HepG2 (cell line): ENCODE measurements around the gene TBCD. TPM values are rescaled to one million over a fixed set of nuclear protein-coding genes. Genes with fewer than 3 reads are reported as not detected.
A peak's percentile ranks its signal among the peaks of the same experiment; 100 is the strongest.

Experiments
- CREB3 ChIP-seq: sonication (generic); formaldehyde crosslinking; IDR thresholded peaks from 2 replicates; pipeline ENCODE4 v1.5.0; 2020; ENCODE audit warnings: missing genetic modification reagents
- EED ChIP-seq: sonication (generic); formaldehyde crosslinking; IDR thresholded peaks from 2 replicates; pipeline ENCODE4 v1.5.0; 2020; ENCODE audit warnings: mild to moderate bottlenecking, missing genetic modification reagents
- FOXA1 ChIP-seq, 2 experiments: fragments of 450-650 bp in 1 of 2; sonication (generic) in 1 of 2; formaldehyde crosslinking in 1 of 2; IDR thresholded peaks; 2 replicates each; pipeline versions ENCODE4 v1.4.0 to v1.6.1; 2016 to 2020; ENCODE audit warnings: missing genetic modification reagents in 1 of 2
- FOXO1 ChIP-seq: sonication (generic); formaldehyde crosslinking; IDR thresholded peaks from 2 replicates; pipeline ENCODE4 v1.4.0; 2020; ENCODE audit warnings: missing genetic modification reagents
- ONECUT2 ChIP-seq: sonication (generic); formaldehyde crosslinking; IDR thresholded peaks from 2 replicates; pipeline ENCODE4 v1.4.0; 2020; ENCODE audit warnings: missing genetic modification reagents
- PAF1 ChIP-seq: IDR thresholded peaks from 2 replicates; pipeline ENCODE4 v1.6.1; 2016; ENCODE audit warnings: missing genetic modification reagents, missing compliant biosample characterization
- PPARG ChIP-seq: conservative IDR thresholded peaks from 2 replicates; pipeline ENCODE4 v1.6.1; 2016; ENCODE audit warnings: missing biosample characterization, missing genetic modification reagents
- RBFOX2 ChIP-seq: fragments of 200-400 bp; formaldehyde crosslinking; IDR thresholded peaks from 2 replicates; pipeline ENCODE4 v1.6.1; 2017; ENCODE audit warnings: low read depth, mild to moderate bottlenecking, low read length
- RBM22 ChIP-seq: fragments of 200-400 bp; formaldehyde crosslinking; optimal IDR thresholded peaks from 2 replicates; pipeline ENCODE3; 2017; ENCODE audit warnings: mild to moderate bottlenecking, low read length, moderate library complexity
- REPIN1 ChIP-seq: sonication (generic); formaldehyde crosslinking; IDR thresholded peaks from 2 replicates; pipeline ENCODE4 v1.8.0; 2022; ENCODE audit warnings: missing genetic modification reagents, low read depth, mild to moderate bottlenecking, borderline replicate concordance
- TARDBP ChIP-seq: sonication (generic); formaldehyde crosslinking; IDR thresholded peaks from 2 replicates; pipeline ENCODE4 v1.8.0; 2022; ENCODE audit warnings: mild to moderate bottlenecking, missing genetic modification reagents
- ZBTB1 ChIP-seq: sonication (generic); formaldehyde crosslinking; IDR thresholded peaks from 2 replicates; pipeline ENCODE4 v1.4.0; 2020; ENCODE audit warnings: missing genetic modification reagents, borderline replicate concordance
- ZFP36L1 ChIP-seq: sonication (generic); formaldehyde crosslinking; IDR thresholded peaks from 2 replicates; pipeline ENCODE4 v1.8.0; 2022; ENCODE audit warnings: mild to moderate bottlenecking, missing genetic modification reagents, moderate library complexity
- ZNF136 ChIP-seq: sonication (generic); formaldehyde crosslinking; IDR thresholded peaks from 2 replicates; pipeline ENCODE4 v1.8.1; 2022; ENCODE audit warnings: low read depth, mild to moderate bottlenecking, moderate library complexity, missing genetic modification reagents
- ZNF331 ChIP-seq: sonication (generic); formaldehyde crosslinking; IDR thresholded peaks from 2 replicates; pipeline ENCODE4 v1.4.0; 2020; ENCODE audit warnings: missing genetic modification reagents
- ZNF577 ChIP-seq: sonication (generic); formaldehyde crosslinking; IDR thresholded peaks from 2 replicates; pipeline ENCODE4 v1.4.0; 2020; ENCODE audit warnings: mild to moderate bottlenecking, low read depth, missing genetic modification reagents, borderline replicate concordance
- ZNF713 ChIP-seq: sonication (generic); formaldehyde crosslinking; IDR thresholded peaks from 2 replicates; pipeline ENCODE4 v1.4.0; 2020; ENCODE audit warnings: mild to moderate bottlenecking, missing genetic modification reagents
- polyA plus RNA-seq, 8 experiments: library from polyadenylated mRNA; depleted of rRNA in 3 of 8; stranded (reverse) in 7 of 8; unstranded in 1 of 8; fragments of >200 nt; fragmentation: Illumina TruSeq in 4 of 8; extraction: Trizol in 4 of 8; gene quantifications; 2 replicates each; pipeline versions ENCODE4 v1.2.1 to v1.2.3, GENCODE V29; 2011 to 2016; ENCODE audit warnings: low read depth in 4 of 8, missing spikeins in 1 of 8, mixed read lengths in 1 of 8; ENCODE audit not compliant: insufficient read depth in 1 of 8
- total RNA-seq, 5 experiments: library from RNA; depleted of rRNA; stranded (reverse); fragments of >200 nt; fragmentation: Illumina TruSeq; extraction: Trizol; gene quantifications; 2 replicates each; pipeline ENCODE4 v1.2.3, GENCODE V29; 2016; ENCODE audit warnings: low read depth in 1 of 5
- TF ChIP-seq, protein P1 (sequence below): sonication (generic); formaldehyde crosslinking; IDR thresholded peaks from 2 replicates; pipeline ENCODE4 v1.4.0; 2020; ENCODE audit warnings: missing genetic modification reagents
- TF ChIP-seq, protein P2 (sequence below): sonication (generic); formaldehyde crosslinking; IDR thresholded peaks from 2 replicates; pipeline ENCODE4 v1.5.0; 2020; ENCODE audit warnings: mild to moderate bottlenecking, missing genetic modification reagents
- TF ChIP-seq, protein P3 (sequence below): sonication (generic); formaldehyde crosslinking; IDR thresholded peaks from 2 replicates; pipeline ENCODE4 v1.8.0; 2022; ENCODE audit warnings: mild to moderate bottlenecking, missing genetic modification reagents, moderate library complexity

The TBCD gene
- total and polyA plus RNA-seq, 2 of the 13 experiments (the other 11 are each of a cell fraction or from before 2014, with no cell fraction given) = 33.9 to 54.8 TPM

DNA sequence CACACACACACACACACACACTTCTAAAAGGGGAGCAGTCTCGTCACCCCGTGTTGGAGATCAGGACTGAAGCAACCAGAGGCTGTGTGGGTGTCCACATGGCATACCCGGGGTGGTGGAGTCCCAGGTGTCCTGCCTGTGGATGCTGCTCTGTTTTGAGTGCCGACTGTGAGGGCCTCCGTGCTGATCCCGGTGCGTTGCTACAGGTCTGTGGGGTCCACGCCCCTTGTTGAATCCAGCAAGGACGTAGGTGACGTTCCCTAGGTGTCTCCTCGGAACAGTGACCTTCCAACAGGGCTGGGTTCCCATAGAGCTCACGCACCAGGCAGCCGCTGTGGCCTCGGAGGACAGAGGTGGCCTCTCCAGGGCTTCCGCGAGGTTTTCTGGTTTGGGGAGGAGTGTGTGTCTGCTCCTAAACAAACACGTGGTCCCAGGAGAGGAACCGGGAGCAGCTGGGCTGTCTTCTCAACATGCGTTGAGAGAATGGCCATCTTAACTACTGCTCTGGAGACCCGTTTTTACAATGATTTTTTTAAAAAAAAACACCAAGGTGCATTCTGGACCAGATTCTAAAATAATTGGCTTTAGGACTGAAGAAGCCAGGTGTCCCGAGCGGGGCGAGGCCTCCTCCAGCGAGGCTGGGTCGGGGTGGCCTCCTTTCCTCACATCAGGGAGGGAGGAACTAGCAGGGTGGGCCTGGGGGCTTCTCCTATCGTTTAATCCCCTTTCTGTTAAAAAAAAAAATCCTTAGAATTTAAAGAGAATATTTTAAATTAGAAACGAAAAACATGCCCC, 188.6 kb downstream of the TBCD start (continued):
- TF ChIP-seq, protein P1, sequence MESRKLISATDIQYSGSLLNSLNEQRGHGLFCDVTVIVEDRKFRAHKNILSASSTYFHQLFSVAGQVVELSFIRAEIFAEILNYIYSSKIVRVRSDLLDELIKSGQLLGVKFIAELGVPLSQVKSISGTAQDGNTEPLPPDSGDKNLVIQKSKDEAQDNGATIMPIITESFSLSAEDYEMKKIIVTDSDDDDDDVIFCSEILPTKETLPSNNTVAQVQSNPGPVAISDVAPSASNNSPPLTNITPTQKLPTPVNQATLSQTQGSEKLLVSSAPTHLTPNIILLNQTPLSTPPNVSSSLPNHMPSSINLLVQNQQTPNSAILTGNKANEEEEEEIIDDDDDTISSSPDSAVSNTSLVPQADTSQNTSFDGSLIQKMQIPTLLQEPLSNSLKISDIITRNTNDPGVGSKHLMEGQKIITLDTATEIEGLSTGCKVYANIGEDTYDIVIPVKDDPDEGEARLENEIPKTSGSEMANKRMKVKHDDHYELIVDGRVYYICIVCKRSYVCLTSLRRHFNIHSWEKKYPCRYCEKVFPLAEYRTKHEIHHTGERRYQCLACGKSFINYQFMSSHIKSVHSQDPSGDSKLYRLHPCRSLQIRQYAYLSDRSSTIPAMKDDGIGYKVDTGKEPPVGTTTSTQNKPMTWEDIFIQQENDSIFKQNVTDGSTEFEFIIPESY (CRISPR knock-in tag) = 0 out of 2 replicates have a peak, but pooled peaks have one; percentile 40
- TF ChIP-seq, protein P2, sequence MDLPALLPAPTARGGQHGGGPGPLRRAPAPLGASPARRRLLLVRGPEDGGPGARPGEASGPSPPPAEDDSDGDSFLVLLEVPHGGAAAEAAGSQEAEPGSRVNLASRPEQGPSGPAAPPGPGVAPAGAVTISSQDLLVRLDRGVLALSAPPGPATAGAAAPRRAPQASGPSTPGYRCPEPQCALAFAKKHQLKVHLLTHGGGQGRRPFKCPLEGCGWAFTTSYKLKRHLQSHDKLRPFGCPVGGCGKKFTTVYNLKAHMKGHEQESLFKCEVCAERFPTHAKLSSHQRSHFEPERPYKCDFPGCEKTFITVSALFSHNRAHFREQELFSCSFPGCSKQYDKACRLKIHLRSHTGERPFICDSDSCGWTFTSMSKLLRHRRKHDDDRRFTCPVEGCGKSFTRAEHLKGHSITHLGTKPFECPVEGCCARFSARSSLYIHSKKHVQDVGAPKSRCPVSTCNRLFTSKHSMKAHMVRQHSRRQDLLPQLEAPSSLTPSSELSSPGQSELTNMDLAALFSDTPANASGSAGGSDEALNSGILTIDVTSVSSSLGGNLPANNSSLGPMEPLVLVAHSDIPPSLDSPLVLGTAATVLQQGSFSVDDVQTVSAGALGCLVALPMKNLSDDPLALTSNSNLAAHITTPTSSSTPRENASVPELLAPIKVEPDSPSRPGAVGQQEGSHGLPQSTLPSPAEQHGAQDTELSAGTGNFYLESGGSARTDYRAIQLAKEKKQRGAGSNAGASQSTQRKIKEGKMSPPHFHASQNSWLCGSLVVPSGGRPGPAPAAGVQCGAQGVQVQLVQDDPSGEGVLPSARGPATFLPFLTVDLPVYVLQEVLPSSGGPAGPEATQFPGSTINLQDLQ (CRISPR knock-in tag) = no peak
- TF ChIP-seq ZNF713 (no peak), PAF1 (no peak), ZNF577 (no peak), ZNF136 (CRISPR knock-in tag) (no peak), ZBTB1 (no peak), EED (0 out of 2 replicates have a peak, but pooled peaks have one; percentile 39), RBFOX2 (no peak), FOXO1 (CRISPR knock-in tag) (no peak), ONECUT2 (CRISPR knock-in tag) (no peak), FOXA1 (IDR thresholded peaks at IDR 0.05) (no peak), FOXA1 (CRISPR knock-in tag; IDR thresholded peaks at IDR 0.05) (no peak), RBM22 (peak; percentile 68), TARDBP (CRISPR knock-in tag) (no peak), PPARG (CRISPR knock-in tag) (no peak), CREB3 (no peak), REPIN1 (CRISPR knock-in tag) (no peak), ZFP36L1 (CRISPR knock-in tag) (no peak), ZNF331 (no peak)
- TF ChIP-seq, protein P3, sequence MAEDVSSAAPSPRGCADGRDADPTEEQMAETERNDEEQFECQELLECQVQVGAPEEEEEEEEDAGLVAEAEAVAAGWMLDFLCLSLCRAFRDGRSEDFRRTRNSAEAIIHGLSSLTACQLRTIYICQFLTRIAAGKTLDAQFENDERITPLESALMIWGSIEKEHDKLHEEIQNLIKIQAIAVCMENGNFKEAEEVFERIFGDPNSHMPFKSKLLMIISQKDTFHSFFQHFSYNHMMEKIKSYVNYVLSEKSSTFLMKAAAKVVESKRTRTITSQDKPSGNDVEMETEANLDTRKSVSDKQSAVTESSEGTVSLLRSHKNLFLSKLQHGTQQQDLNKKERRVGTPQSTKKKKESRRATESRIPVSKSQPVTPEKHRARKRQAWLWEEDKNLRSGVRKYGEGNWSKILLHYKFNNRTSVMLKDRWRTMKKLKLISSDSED (CRISPR knock-in tag) = no peak
